T-helper 1 cell (primary cell): ENCODE measurements around the gene CDH2.

ENCODE experiments used
- DNase-seq, 5 donors: peaks; one replicate each; pipeline ENCODE4 v3.0.0-alpha.2; 2012 to 2020

CDH2 gene

GRCh38 chr18:28126768-28127167, 50.2 kb downstream of the CDH2 start:
- no peak for DNase-seq

GRCh38 chr18:28125051-28125450, 51.9 kb downstream of the CDH2 start:
- DNase-seq = no peak

- no peak for DNase-seq
Observed at GRCh38 chr18:28124131-28125029, 52.5 kb downstream of the CDH2 start.

- no peak for DNase-seq
Observed at GRCh38 chr18:28123401-28124030, 53.4 kb downstream of the CDH2 start.

- DNase-seq = no peak
Observed at GRCh38 chr18:28120828-28121515, 56.0 kb downstream of the CDH2 start.

- DNase-seq = no peak
Observed at GRCh38 chr18:28116461-28116860, 60.5 kb downstream of the CDH2 start.

- no peak for DNase-seq
Observed at GRCh38 chr18:28115149-28115550, 61.8 kb downstream of the CDH2 start.

- no peak for DNase-seq
Observed at GRCh38 chr18:28114472-28114871, 62.5 kb downstream of the CDH2 start.

GRCh38 chr18:28113271-28114029, 63.5 kb downstream of the CDH2 start:
- DNase-seq = no peak

GRCh38 chr18:28112056-28112470, 64.9 kb downstream of the CDH2 start:
- no peak for DNase-seq

- no peak for DNase-seq
Observed at GRCh38 chr18:28110924-28111323, 66.0 kb downstream of the CDH2 start.

- DNase-seq = no peak
Observed at GRCh38 chr18:28109781-28110560, 67.0 kb downstream of the CDH2 start.

- DNase-seq = no peak
Observed at GRCh38 chr18:28108814-28109213, 68.1 kb downstream of the CDH2 start.

- DNase-seq = no peak
Observed at GRCh38 chr18:28108254-28108653, 68.7 kb downstream of the CDH2 start.

GRCh38 chr18:28099237-28099636, 77.7 kb downstream of the CDH2 start:
- no peak for DNase-seq

- no peak for DNase-seq
Observed at GRCh38 chr18:28095631-28096030, 81.3 kb downstream of the CDH2 start.

- DNase-seq = no peak
Observed at GRCh38 chr18:28095041-28095440, 81.9 kb downstream of the CDH2 start.

GRCh38 chr18:28091197-28091596, 85.7 kb downstream of the CDH2 start:
- no peak for DNase-seq

GRCh38 chr18:28088477-28088876, 88.5 kb downstream of the CDH2 start:
- no peak for DNase-seq

GRCh38 chr18:28086670-28087552, 90.0 kb downstream of the CDH2 start:
- DNase-seq = no peak

GRCh38 chr18:28081516-28081915, 95.4 kb downstream of the CDH2 start:
- DNase-seq = no peak
